CD4-positive, alpha-beta T cell treated with Interferon alpha-2 for 1 hour (primary cell): ENCODE measurements around the gene SUMO2.
A peak's percentile ranks its signal among the peaks of the same experiment; 100 is the strongest.
"Not testable (repeated sequence)": the region's sequence is repeated elsewhere in the genome, so short reads cannot be mapped to it uniquely, and the experiment has no call there.

ENCODE experiments used
- DNase-seq, 2 donors: peaks; one replicate each; pipeline ENCODE4 v3.0.0-alpha.2; 2020 to 2022

Gene SUMO2

DNA sequence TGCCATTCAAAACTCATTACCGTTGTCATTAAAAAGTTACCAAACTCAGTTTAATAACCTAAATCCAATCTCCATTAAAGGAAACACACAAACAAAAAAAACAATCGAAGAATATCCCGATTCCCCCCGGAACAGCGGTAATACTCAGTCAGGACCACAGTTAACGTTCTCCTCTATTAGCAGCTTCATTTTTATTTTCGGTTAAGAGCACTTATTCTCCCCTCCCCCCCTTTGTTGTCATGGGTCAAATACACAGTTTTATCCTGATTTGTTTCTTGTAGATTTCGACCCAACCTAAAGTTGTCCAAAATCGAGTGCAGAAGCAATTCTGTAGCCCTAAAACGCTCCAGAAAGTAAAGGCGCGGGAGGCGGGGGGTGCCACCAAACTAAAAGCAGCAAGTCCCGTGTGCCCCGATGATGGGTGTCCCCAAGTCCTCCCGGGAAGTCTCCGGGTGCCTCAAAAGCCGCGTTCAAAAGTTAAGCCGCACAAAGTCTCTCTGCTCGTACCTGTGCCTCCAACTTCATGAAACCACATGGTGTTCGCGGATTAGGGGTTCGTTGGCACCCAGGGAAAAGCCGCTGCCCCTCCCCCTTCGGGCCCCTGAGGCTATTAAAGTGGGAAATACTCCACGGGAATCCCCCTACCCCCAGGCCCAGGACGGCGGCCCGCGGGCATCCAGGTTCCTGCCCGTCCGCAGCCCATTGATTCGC lies 996 bp downstream of the SUMO2 start:
- DNase-seq, result peak; percentile 32 to 73

- no peak for DNase-seq
Observed at GRCh38 chr17:75181110-75181509, 1.6 kb downstream of the SUMO2 start.

DNA sequence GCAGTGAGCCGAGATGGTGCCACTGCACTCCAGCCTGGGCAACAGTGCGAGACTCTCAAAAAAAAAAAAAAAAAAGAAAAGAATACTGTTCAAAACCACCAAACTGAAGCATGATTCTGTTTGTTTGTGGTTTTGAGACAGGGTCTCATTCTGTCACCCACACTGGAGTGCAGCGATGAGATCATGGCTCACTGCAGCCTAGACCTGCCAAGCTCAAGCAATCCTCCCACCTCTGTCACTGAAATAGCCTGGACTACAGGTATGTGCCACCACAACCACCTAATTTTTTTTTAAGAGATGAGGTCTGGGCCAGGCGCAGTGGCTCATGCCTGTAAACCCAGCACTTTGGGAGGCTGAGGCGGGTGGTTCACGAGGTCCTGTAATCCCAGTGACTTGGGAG lies 4.3 kb downstream of the SUMO2 start:
- no peak for DNase-seq

GRCh38 chr17:75176625-75177024 lies 6.1 kb downstream of the SUMO2 start:
- DNase-seq, result no peak

DNA sequence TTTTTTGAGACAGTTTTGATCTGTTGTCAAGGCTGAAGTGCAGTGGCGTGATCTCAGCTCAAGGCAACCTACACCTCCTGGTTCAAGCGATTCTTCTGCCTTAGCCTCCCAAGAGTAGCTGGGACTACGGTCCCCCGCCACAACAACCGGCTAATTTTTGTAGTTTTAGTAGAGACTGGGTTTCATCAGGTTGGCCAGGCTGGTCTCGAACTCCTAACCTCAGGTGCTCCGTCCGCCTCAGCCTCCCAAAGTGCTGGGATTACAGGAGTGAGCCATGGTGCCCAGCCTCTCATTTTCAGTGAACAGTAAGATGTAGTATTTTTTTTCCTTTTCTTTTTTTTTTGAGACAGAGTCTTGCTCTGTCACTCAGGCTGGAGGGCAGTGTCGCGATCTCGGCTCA lies 7.8 kb downstream of the SUMO2 start:
- DNase-seq, result no peak

GRCh38 chr17:75173526-75173925 lies 9.2 kb downstream of the SUMO2 start:
- no peak for DNase-seq

DNA sequence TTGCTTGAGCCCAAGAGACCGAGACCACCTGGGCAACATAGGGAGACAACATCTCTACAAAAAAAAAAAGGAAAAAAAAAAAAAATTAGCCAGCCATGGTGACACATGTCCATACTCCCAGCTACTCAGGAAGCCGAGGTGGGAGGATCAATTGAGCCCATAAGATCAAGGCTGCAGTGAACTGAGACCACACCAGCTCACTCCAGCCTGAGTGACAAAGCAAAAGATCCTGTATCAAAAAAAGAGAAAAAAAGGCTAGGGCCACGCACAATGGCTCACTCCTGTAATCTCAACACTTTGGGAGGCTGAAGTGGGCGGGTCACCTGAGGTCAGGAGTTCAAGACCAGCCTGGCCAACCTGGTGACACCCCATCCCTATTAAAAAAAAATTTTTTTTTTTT lies 13.8 kb downstream of the SUMO2 start:
- no peak for DNase-seq

DNA sequence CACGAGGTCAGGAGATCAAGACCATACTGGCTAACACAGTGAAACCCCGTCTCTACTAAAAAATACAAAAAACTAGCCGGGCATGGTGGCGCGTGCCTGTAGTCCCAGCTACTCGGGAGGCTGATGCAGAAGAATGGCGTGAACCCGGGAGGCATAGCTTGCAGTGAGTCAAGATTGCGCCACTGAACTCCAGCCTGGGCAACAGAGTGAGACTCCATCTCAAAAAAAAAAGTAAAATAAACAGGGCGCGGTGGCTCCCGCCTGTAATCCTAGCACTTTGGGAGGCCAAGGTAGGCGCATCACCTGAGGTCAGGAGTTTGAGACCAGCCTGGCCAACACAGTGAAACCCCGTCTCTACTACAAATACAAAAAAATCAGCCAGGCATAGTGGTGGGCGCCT lies 18.2 kb downstream of the SUMO2 start:
- DNase-seq, result not testable (repeated sequence)

DNA sequence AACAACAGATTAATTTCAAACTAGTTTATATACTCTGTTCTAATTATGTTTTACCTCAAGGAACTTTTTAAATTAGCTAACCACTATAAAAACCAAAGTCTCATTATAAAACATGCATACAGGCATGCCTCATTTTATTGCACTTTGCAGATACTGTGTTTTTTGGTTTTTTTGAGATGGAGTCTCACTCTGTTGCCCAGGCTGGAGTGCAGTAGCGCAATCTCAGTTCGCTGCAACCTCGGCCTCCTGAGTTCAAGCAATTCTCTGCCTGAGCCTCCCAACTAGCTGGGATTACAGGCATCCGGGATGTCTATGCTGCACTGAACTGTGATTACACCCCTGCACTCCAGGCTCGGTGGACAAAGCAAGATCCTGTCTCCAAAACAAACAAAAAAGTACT lies 19.7 kb downstream of the SUMO2 start:
- no peak for DNase-seq

GRCh38 chr17:75160211-75160610 lies 22.5 kb downstream of the SUMO2 start:
- DNase-seq, result no peak

DNA sequence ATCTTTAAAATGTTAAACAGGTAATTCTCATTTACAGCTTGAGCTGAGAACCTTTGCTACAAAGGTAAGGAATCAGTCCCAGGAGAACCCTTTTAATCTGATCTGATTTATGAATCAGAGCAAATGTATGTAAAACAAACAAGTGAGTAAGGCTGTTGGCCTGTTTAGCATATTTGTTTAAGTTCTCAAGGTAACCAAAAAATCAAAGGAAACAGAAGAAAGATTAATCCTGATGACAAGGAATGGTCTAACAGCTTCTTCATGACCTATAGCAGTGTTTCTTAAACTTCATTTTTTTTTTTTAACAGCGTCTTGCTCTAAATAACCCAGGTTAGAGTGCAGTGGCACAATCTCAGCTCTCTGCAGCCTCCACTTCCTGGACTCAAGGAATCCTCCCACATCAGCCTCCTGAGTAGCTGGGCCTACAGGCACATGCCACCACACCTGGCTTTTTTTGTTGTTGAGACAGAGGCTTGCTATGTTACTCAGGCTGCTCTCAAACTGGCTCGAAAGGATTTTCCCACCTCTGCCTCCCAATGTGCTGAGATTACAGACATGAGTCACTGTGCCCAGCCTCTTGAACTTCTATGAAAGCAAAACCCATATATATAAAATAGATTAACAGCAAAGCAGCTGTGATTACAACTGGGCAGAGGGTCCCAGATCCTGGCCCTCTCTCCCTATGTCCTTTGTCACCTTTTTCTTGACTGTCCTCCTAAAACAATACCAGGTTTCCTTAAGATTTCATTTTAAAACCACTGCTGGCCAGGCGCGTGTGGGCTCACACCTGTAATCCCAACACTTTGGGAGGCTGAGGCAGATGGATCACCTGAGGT lies 23.3 kb downstream of the SUMO2 start:
- no peak for DNase-seq

GRCh38 chr17:75158480-75158879 lies 24.3 kb downstream of the SUMO2 start:
- not testable (repeated sequence) for DNase-seq

DNA sequence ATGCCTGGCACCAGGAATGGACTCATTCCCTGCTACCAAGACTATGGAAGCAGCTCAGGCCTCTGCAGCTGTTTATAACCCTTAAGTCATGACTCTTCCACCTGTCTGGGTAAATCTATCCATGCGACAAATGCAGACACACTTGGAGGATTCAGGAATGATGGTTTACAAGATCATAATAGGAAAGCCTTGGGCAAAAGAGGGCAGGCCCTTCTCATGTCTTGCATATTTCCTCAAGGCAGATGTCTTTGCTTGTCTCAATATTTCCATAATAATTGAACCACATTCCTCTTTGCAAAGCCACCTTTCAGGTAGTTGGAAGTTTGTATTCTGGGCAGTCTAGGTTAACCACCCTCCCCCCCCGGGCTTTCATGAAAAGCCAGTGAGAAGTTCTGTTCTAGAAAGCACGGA lies 27.6 kb downstream of the SUMO2 start:
- DNase-seq, result no peak

DNA sequence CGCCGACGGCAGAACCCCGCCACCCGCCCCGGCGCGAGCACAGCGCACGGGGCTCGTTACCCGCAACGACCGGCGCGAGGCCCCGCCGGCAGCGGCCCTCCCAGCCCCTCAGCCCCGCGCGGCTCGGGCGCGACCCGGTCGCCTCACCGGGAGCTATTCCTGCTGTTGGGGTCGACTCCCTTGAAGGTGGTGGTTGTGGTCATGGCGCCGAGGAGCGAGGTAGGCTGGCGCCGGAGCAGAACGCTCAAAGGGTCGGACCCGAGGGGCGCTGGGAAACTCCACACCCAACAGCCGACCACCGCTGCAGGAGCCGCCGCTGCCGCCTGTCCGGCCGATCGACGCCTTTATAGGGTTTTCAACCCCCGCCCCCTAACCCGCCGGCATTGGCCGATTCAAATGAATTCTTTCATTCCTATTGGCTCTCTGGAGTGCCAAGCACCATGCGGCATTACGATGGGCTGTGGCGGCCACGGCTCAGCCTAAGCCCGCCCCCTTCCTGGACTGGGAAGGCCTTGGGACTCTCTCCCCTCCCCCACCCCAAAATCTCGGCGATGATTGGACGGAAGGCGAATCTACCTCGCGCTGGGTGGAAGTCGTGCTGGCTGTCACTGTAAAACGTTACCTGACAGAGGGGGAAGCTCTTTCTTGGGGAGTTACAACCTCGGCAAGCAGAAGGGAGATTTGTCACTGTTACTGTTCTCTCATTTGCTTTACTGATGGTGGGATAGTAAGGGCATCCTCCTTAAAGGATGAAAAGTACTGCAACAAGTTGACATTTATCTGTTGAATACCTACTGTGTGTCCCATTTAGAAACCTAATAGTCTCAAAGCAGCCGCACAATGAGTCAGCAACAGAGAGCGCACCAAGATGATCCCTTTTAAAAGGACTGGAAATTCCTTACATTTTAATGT lies 28.3 kb downstream of the SUMO2 start, which contains the start of gene JPT1:
Gene JPT1 (minus strand): TSS at position 318 of the 912 bp plus-strand sequence. CDS start 115 bp downstream, at position 203.
- DNase-seq, result peak; percentile 99

DNA sequence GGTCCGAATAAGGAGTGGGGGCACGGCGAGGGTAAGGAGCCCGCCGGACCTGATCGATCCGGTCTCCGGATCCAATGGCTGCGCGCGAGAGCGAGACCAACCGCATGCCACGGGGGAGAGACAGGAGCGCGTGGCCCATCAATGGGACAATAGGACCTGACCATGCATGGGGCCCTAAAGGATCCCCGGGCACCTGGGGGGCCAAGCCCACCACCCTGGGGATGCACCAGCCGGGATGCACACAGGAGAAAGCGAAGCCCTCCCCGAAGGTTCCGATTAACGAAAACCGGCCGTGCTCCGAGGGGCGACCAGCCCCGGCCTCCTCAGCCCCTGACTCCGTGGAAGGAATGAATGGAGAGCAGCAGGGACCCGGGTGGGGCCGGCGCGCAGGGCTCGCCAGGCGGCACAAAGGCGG lies 29.0 kb downstream of the SUMO2 start:
- peak in 1 of 2 donors; percentile 18 for DNase-seq

- DNase-seq, result peak; percentile 12 to 26
Observed at GRCh38 chr17:75152922-75153779, 29.6 kb downstream of the SUMO2 start.

DNA sequence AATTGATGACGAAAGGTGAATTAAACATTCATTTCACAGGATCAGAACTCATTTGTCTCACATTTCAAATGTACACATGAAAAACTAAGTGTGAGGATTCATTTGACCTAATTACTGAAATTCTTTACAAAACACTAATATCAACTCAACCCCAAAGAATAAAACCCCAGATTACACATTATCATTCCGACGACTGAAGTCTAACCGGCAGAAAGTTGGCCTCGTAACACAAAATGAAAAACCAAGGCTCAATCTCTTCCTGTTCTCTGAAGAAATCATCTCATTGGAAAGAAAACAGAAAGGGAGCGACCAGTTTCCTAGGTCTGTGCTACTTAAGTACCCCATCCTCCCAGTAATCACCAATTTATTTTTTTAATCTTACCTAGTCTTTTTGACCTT lies 30.2 kb downstream of the SUMO2 start:
- DNase-seq, result no peak

- DNase-seq, result peak in 1 of 2 donors; percentile 17
Observed at GRCh38 chr17:75151930-75152329, 30.8 kb downstream of the SUMO2 start.

GRCh38 chr17:75147878-75148546 lies 34.7 kb downstream of the SUMO2 start:
- DNase-seq, result no peak

DNA sequence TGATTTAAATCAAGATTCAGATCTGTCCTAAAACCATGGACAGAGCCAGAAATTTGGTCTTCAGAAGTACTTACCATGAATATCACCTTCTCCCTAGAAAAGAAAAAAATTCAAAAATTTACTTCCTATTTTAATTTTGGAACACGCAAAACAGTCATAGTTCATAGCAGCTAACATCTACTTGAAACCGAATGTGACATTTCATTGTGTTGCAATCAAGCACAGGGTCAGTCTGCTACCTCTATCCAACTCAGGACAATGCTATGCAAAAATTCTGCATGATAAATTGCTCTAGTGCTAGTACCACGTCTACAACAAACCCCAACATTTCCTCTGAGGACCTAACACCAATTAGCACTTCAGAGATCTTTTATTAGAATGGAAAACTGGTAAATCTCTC lies 36.2 kb downstream of the SUMO2 start:
- DNase-seq, result no peak

GRCh38 chr17:75144816-75145512 lies 37.8 kb downstream of the SUMO2 start:
- DNase-seq, result no peak
